Stimulated activated CD4-positive, alpha-beta T cell treated with anti-CD3 and anti-CD28 coated beads, Interleukin-1b, Interleukin-23, amount 100 ng/mL, for 4 hours (primary cell): ENCODE data around the gene TOMM7.
"Not testable (repeated sequence)": the region's sequence is repeated elsewhere in the genome, so short reads cannot be mapped to it uniquely, and the experiment has no call there.

Source experiments
- DNase-seq, 2 donors: peaks; one replicate each; pipeline ENCODE4 v3.0.0-alpha.2; 2020; ENCODE audit warnings: low read depth in 2 of 2

Gene TOMM7

GRCh38 chr7:22853674-22854157, 31.1 kb upstream of the TOMM7 start:
- DNase-seq = no peak

GRCh38 chr7:22853138-22853537, 30.5 kb upstream of the TOMM7 start:
- DNase-seq = no peak

GRCh38 chr7:22851145-22851544, 28.5 kb upstream of the TOMM7 start:
- no peak for DNase-seq

- DNase-seq = not testable (repeated sequence)
These were observed 27.7 kb upstream of the TOMM7 start for GRCh38 chr7:22850394-22850793.

DNA sequence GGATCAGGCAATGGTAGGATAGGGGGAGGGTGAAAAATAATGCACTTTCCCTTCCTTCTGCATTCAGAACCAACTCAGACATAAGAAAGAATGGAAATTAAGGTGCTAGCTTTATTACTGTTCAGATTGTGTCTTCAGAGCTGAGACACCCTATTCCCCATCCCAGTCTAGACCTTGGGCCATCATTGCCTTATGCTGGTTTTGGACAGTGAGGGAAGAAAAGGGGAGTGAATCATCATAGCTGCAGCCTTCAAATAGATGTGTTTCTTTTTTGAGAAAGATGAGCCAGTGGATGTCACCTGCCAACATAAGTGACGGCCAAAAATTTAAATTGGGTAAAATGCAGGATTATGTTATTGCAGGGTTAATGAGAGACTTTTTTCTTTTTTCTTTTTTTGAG, 27.0 kb upstream of the TOMM7 start:
- no peak for DNase-seq

DNA sequence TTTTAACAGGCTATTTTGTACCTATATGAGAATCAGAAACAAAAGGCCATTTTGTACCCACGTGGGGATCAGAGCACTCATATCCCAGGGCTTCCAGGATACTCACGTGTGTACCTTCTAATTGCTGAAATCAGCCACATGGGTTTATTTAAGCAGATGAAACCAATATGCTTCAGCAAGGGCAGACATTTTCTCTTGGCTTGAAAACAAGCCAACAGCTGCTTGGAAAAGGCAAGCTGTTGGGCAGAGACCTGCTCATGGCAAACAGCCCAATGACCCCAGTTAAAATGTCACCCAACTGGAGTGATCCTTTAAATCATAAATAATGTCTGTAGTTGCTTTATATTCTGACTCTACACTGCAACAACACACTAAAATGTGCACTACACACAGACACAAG, 26.5 kb upstream of the TOMM7 start:
- no peak for DNase-seq

GRCh38 chr7:22846961-22847360, 24.3 kb upstream of the TOMM7 start:
- no peak for DNase-seq

- DNase-seq = no peak
These were observed 22.7 kb upstream of the TOMM7 start for GRCh38 chr7:22845221-22845834.

DNA sequence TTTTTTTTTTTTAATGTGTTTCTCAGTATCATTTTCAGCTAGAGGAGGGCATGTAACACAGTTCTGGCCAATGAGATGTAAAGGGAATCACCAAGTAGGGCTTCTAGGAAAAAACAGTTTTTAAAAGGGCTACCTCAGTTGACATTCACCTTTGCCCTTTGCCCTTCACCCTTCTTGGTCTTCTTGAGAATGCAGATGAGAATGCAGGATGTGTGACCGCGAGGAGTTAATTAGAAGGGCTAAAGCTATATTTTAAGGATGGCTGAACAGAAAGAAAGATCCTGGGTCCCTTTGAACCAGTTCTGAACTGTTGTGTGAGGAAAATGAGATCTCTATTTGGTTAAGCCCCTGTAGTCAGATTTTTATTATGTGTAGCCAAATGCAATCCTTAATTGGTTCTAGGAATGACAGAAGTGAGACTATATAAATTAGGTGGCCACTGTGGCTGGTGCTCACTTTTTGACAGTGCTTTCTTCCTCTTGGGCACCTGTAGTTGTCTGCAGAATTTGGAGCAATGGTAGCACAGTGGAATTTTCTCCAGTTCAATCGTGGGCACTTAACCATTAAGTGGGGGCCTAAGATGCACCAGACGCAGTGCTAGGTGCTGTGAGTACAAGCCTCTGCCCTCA, 21.1 kb upstream of the TOMM7 start:
- DNase-seq = no peak

GRCh38 chr7:22842973-22843372, 20.3 kb upstream of the TOMM7 start:
- no peak for DNase-seq

DNA sequence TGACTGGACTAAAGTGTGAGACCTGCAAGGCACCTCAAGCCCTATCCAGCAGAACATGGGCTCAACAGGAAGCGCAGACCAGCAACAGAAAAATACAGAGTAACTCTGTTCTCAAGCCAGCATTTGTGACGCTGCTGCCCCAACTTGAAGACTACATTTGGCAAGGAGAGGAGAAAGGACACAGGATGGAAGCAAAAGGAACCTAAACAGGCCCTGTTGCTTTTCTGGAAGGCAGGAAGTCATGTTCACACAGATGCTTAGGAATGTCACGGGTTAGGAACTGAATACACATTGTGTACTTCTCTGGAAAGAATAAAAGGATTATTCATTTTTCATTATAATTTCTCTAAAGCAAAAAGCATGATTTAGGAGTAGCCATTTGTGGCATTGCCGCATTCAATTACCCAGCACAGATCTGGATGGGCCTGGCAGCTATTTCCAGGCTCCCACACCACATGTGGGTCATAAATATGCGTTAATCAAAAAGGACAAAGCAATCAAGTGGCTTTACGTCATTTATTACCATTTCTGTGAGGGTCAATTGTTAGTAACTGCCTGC, 19.8 kb upstream of the TOMM7 start:
- no peak for DNase-seq

GRCh38 chr7:22841954-22842353, 19.3 kb upstream of the TOMM7 start:
- DNase-seq = no peak

- no peak for DNase-seq
These were observed 14.7 kb upstream of the TOMM7 start for GRCh38 chr7:22837308-22837707.

- not testable (repeated sequence) for DNase-seq
These were observed 13.9 kb upstream of the TOMM7 start for GRCh38 chr7:22836506-22836905.

GRCh38 chr7:22833957-22834356, 11.3 kb upstream of the TOMM7 start:
- no peak for DNase-seq

GRCh38 chr7:22833113-22833855, 10.6 kb upstream of the TOMM7 start:
- no peak for DNase-seq

DNA sequence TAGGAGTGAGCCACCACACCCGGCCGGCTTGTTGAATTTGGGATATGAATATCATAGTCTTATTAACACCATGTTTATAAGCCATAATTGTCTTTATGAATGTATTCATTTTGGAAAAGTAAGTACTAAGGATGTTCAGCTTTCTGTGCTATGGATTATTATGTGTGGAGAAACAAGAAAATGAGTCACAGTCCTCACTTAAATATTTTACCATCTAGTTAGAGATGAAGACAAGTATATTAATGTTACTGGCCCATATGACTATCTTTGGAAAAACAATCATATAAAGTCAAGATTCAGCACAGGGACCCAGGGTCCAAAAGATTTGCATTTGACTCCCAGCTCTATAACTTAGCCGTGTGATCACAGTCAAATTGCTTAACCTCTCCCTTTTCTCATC, 9.8 kb upstream of the TOMM7 start:
- no peak for DNase-seq

GRCh38 chr7:22831602-22832305, 9.1 kb upstream of the TOMM7 start:
- DNase-seq = no peak

GRCh38 chr7:22827563-22827962, 4.9 kb upstream of the TOMM7 start:
- no peak for DNase-seq

DNA sequence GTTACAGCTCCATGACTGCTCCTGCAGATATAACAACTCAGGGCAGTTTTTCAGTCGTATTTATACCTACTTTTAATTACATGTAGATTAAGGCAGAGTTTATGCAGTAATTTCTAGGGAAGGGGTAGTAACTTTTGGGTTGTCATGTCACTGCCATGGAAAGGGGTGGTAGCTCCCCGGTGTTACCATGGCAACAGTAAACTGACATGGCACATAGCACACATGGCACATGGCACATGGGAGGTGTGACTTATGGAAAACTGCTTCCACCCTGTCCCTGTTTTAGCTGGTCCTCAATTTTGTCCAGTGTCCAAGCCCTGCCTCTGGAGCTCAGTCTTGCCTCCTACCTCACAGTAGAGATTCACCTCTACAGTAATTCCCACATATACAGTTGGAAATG, 3.9 kb upstream of the TOMM7 start:
- no peak for DNase-seq

- no peak for DNase-seq
These were observed 2.1 kb upstream of the TOMM7 start for GRCh38 chr7:22824760-22825159.

GRCh38 chr7:22823142-22823497, 471 bp upstream of the TOMM7 start:
- DNase-seq = no peak
